GM21526 (cell line): ENCODE results near the gene CAMSAP3.
"Not testable (repeated sequence)": the region's sequence is repeated elsewhere in the genome, so short reads cannot be mapped to it uniquely, and the experiment has no call there.

ENCODE experiments used
- ATAC-seq: cut with Tn5 transposase; IDR thresholded peaks from one replicate; pipeline ENCODE4 v1.9.1; 2021; ENCODE audit warnings: moderate library complexity; ENCODE audit not compliant: unreplicated experiment, low FRiP score

The CAMSAP3 gene

DNA sequence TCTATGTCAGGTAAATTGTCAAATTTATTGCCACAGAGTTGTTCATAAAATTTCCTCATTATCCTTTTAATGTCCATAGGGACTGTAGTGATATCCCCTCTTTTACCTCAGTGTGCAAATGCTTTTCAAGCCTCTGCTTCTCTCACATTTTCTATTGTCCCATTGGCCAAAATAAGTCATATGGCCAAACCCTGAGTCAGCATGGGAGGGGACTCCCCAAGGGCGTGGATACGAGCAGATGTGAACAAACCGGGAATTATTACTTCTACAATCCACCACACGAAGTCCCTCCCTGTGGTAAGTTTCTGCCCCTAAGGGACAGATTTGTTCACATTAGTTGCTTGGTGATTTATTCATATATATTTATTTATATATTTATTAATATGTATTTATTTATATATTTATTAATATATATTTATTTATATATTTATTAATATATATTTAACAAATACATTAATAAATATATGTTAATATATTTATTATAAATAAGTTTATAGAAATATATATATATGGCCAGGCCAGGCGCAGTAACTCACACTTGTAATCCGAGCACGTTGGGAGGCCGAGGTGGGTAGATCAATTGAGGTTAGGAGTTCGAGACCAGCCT lies 20.1 kb upstream of the CAMSAP3 start:
- ATAC-seq = no peak

DNA sequence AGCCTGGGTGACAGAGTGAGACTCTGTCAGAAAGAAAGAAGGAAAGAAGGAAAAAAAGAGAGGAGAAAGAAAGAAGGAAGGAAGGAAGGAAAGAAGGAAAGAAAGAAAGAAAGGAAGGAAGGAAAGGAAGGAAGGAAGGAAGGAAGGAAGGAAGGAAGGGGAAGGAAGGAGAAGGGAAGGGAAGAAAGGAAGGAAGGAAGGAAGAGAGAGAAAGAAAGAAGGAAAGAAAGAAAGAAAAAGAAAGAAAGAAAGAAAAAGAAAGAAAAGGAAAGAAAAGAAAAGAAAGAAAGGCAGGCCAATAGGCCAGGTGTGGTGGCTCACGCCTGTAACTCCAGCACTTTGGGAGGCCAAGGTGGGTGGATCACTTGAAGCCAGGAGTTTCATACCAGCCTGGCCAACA lies 18.2 kb upstream of the CAMSAP3 start:
- ATAC-seq = not testable (repeated sequence)

DNA sequence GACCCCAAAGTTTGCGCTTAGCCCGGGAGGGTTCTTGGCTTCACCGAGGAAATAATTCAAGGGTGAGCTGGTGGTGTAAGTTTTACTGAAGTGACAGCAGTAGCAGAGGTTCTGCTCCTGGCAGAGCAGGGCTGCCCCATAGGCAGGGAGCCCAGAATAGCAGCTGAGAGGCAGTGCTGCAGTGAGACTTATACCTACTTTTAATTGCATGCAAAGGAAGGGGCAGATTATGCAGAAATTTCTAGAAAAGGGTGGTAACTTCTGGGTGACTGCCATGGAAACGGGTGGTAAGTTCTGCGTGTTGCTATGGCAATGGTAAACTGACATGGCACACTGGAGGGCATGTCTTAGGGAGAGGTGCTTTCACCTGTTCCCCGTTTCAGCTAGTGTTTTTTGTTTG lies 17.5 kb upstream of the CAMSAP3 start:
- ATAC-seq = no peak

DNA sequence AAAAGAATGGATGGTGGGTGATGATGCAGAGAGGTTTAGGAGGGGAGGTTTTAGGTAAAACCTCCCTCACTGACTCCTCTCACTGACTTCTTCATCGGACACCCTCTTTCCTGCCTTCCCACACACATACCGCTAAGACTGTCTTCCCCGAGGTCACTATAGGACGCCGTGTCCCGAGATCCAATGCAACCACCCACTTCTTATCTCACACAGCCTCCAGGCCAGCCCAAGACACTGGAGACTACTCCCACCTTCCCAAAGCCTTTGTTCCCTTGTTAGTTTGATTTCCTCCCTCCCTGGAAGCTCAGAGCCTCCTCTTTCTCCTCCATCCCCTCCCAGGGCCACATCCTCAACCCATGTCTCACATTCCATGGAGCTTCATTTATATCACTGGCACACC lies 16.5 kb upstream of the CAMSAP3 start:
- ATAC-seq = no peak

DNA sequence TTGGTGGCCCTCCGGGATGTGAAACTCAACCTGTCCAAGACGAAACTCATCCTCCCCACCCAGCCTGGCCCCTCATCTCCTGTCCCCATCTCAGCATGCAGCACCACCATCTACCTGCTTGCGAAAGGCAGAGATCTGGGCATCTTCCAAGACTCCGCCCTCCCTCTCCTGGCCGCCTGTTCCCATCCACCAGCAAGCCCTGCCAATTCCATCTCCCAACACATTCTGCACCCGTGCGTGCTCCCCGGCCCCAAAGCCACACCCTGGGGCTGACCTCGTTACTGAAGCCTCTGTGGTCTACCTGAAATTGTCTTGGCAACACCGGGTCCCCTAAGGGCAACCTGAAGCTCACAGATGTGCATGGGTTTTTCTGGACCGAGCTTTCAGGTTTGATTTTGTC lies 13.2 kb upstream of the CAMSAP3 start:
- ATAC-seq = no peak

DNA sequence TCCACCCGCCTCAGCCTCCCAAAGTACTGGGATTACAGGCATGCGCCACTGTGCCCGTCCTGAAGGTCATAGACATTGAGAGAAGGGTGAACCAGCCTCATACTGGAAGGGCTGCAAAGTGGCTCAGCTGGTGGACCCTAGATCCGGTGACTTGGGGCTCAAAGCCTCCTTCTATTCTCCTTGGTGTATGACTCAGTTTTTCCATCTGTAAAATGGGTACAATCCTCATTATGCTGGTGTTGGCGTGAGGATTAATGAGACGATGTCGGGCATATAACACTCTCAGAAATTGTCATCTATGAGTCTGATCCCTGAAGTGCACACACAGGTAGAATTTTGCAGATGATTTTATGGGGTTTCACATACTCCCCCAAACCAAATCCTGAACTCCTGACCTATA lies 5.8 kb upstream of the CAMSAP3 start:
- ATAC-seq = no peak

DNA sequence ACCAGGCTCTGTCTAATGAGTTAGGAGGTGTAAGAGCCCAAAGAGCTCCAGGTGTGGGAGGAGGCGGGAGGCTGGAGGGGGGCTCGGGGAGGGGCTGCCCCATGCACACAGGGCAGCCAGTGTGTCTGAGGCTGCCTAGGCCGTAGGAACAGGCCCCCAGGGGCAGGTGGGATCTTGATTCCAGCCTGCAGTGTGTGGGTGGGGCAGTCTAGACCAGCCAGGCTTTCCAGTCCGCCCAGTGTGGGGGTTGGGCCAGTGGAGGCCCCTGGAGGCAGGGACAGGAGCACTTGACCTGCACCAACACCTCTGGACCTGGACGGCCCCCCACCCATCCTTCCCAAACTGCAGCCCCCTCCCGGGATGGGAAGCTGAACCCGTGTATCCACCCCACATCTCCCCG lies 5.4 kb upstream of the CAMSAP3 start:
- no peak for ATAC-seq

DNA sequence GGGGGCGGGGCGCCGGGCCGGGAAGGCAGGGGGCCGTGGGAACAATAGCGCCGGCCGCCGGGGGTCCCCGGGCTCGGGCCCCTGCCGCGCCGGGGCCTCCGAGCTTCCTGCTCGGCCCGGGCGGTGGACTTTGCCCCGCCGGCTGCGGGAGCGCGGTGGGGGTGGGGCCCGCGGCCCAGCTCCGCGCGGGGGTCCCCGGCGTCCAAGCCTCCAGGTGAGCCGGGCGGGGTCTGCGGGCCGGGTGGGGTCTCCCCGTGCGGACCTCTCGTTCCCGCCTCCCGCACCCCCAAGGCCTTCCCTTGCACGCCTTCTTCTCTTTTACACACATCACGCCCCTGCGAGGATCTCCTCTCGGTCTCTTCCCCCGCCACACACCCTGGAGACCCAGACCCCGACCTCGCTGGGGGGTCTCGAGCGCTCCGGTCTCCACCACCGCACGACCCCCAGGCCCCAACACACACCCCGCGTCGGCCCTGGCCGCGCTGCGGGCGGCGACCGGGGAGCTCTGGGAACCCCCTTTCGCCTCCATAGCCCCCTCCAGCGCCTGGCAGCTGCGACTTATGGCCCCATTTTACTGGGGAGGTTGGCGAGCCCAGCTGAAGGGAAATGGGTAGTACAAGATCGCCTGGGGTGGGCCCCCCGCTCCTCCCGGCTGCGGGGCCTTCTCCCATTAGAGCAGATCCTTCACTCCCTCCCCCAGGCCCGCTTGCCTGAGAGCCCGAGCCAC lies 711 bp downstream of the CAMSAP3 start:
- no peak for ATAC-seq

DNA sequence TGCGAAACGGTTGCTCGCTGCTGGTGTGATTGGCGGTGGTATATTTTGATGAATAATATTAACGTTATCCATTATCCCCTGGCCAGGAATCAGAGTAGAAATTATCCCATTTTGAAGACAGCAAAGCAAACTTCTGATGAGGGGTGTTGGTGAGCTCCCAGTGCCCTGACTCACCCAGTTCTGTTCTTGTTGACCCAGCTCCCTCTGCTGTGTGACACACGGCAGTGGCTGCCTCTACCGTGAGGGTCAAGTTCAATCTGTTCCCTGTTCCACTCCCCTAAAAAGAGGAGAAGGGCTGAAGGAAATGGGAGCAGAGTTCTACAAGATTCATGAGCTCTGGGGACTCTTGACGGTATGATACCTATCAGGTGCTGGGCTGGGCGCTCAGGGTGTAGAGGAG lies 2.0 kb downstream of the CAMSAP3 start:
- ATAC-seq = no peak

DNA sequence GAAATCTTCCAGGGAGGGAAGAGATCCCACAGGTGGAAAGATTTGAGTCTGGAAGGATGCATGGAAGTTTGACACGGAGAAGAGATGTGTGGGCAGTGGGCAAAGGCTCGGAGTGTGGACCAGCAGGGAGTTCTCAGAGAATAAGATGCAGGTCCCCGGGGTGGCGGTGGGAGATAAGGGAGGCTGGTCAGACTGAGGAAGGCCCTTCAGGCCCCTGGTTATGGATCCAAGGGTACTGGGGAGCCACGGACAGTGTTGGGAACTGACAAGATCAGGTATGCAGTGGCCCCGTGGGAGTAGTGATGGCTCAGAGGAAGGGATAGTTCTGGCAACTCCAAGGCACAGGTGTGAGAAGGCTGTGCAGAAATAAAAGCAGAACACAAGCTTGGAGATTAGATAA lies 2.5 kb downstream of the CAMSAP3 start:
- ATAC-seq = no peak

DNA sequence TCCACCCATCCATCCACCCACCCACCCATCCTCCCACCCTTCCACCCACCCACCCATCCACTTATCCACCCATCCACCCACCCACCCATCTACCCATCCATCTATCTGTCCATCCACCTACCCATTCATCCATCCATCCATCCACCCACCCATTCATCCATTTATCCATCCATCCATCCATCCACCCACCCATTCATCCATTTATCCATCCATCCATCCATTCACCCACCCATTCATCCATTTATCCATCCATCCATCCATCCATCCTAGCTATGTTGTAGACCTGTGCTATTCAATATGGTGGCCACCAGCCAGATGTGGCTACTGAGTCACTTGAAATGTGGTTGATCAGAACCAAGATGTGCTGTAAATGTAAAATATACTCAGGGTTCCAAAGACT lies 5.1 kb downstream of the CAMSAP3 start:
- no peak for ATAC-seq

DNA sequence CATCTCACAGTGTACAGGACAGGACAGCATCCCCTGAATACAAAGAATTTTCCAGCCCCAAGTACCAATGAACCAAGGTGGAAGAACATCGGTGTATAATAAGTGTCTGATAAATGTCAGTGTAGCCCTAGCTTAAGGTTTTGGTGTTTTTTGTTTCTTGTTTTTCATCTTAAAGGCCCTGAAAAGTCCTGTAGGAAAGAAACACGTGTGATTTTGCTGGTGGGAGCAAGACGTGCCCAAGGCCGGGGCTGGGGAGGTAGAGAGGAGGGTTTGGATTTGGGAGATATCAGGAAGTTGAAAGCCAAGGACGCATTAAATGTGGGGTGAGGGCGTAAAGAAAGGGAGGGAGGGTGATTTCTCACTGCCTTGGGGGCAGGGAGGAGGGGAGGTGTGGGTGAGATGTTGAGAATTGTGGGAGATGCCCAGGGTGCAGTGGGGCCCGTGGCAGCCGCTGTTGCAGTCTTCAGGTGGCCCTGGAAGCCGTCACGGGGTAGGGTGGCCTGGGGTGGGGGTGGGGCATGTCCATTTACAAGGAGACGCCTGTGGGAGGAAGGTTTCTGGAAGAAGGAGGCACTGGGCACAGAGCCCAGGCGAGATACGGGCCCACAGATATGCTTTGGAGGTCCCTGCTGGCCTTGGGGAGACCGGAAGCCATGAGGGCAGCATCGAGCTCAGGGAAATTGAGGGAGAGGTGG lies 6.7 kb downstream of the CAMSAP3 start:
- no peak for ATAC-seq

DNA sequence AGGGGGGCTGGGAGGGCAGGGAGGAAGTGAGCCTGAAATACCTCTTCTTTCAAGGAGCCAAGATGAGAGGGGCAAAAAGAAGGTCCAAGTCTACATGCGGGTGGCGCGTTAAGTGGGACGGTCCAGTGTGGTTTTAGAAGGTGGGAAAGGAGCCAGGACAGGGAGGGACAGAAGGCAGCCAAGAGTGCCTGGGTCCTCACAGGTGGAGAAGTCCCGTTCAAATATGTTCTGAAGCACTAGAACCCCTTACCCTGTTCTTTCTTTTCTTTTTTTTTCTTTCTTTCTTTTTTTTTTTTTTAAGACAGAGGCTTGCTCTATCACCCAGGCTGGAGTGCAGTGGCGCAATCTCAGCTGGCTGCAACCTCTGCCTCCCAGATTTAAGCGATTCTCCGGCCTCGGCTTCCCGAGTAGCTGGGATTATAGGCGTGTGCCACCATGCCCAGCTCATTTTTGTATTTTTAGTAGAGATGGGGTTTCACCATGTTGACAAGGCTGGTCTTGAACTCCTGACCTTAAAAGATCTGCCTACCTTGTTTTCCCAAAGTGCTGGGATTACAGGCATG lies 7.4 kb downstream of the CAMSAP3 start:
- ATAC-seq = no peak

DNA sequence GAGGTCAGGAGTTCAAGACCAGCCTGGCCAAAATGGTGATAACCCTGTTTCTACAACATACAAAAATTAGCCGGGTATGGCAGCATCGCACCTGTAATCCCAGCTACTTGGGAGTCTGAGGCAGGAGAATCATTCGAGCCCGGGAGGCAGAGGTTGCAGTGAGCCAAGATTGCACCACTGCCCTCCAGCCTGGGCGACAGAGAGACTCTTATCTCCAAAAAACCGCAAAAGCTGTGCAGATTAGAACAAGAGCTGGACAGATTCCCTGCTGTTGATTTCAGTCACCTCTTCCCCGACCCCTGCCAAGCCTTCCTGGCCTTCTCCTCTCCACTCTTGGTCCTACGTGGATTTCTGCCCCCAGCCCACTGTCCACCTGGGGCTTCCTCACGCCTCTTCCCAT lies 8.3 kb downstream of the CAMSAP3 start:
- ATAC-seq = no peak

DNA sequence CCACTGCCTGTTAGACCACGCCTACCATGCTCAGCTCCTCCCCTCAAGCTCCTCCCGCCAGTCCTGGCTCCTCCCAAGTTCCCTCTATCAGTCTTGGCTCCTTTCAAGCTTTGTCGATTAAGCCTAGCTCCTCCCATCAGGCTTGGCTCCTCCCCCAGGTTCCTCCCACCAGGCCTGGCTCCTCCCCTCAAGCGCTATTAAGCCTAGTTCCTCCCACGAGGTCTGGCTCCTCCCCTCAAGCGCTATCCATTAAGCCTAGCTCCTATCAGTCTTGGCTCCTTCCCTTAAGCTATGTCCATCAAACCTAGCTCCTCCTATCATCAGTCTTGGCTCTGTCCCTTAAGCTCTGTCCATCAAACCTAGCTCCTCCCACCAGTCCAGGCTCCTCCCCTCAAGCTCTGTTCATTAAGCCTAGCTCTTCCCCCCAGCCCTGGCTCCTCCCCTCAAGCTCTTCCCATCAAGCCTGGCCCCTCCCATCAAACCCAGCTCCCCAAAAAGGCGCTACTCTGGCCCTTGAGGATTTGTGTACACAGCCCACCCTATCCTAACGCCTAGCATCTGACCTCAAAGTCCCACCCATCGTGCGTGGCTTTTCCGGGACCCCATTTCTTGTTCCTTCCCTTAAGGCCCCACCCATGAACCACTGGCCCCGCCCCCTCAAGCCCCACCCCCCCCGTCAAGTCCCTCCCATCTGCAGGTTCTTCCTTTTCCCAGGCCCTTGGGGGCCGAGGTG lies 10.0 kb downstream of the CAMSAP3 start:
- ATAC-seq = no peak

DNA sequence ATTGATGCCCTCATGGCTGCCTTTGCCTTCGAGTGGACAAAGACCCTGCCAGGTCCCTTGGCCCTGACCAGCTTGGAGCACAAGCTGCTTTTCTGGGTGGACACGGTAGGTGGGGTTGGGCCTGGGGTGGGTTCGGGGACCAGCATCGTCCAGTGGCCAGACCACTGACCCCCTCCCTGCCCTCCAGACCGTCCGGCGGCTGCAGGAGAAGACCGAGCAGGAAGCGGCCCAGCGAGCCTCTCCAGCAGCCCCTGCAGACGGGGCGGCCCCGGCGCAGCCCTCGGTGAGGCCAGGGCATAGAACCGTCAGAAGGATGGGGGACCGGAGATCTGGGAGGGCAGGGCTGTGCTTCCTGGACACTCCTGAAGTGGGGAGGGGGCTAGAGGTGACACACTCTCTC lies 10.6 kb downstream of the CAMSAP3 start:
- no peak for ATAC-seq

DNA sequence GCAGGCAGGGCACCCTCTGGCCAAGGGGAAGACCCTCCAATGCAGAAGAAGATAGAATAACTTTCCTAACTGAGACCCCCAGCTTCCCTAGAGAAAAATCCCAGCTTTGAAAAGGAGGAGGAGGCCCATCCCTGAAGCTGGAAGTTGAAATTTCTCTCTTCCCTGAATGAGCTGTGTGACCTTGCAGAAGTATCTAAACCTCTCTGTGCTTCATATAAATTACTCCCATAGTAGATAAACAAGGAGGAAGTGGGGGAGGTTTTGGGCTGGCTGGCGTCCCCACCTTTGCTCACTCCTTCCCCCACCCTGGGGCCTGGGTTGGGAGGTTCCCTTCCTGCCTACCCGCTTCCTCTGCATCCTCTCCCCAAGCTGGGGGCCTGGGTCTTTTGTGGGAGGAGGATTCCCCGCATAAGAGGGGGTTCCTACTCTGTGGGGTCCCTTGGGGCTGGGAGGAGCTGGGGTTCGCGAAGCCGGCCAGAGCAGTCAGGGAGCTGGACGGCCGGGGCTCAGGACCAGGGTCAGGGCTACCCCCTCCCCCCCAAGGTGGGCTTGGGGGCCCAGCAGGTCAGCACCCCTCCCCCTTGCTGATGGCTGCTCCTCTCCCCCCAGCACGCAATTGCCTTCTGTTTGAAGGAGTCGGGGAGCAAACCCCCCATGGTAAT lies 11.7 kb downstream of the CAMSAP3 start:
- ATAC-seq = no peak

DNA sequence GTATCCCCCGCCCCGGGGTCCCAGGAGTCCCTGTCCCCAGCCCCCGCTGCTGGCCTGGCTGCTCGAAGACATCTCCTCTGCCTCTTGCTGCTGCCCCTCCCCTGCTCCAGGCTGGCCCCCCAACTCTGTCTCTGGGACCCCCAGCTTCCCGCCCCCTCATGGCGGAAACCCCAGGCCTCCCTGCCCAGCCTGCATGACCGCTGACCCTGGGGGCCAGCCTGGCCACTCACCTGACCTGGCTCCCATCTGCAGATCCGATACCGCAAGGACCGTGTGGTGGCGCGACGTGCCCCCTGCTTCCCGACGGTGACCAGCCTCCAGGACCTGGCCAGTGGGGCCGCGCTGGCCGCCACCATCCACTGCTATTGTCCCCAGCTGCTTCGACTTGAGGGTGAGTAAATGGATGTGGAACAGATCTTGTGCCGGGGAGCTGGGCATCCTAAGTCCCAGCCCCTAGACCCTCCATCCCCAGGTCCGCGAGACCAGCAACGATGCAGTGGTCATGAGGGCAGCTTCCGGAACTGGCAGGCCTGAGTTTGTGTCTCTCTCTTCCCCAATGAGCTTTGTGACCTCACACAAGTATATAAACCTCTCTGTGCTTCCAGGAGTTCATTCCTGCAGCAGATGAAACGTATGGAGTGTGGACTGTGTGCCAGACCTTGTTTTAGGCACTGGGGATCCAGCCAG lies 12.4 kb downstream of the CAMSAP3 start:
- ATAC-seq = no peak

DNA sequence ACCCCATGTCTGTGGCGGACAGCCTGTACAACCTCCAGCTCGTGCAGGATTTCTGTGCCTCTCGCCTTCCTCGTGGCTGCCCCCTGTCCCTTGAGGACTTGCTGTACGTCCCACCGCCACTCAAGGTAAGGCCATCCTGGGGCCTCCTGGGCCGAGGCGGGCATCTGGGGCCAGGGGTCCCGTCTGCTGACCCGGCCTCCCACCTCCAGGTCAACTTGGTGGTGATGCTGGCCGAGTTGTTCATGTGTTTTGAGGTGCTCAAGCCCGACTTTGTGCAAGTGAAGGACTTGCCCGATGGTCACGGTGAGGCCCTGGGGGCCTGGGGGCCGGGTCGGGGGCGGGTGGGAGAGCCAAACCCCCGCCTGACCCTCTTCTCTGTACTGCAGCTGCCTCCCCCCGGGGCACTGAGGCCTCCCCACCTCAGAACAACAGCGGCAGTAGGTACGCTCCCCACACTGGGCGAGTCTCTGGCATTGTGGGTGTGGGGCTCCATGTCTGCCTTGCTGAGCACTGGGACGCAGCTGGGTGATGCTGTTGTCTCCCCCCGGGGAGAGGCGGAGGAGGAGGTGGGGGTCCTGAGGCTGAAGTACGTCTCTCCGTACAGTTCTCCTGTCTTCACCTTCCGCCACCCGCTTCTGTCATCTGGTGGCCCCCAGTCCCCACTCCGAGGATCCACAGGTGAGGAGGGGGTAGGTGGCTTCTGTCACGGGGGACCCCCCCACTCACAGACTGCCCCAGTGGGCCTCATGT lies 15.0 kb downstream of the CAMSAP3 start:
- ATAC-seq = no peak
